ENCODE measurements around the gene TMOD1. TPM values are rescaled to one million over a fixed set of nuclear protein-coding genes. Genes with fewer than 3 reads are reported as not detected.
"Not testable (repeated sequence)": the region's sequence is repeated elsewhere in the genome, so short reads cannot be mapped to it uniquely, and the experiment has no call there.

Gene TMOD1
- total and polyA plus RNA-seq, 9 of the 15 experiments (the other 6 are each of a cell fraction or from before 2014, with no cell fraction given): 7.1 to 41.2 (median 14.2) TPM

DNA sequence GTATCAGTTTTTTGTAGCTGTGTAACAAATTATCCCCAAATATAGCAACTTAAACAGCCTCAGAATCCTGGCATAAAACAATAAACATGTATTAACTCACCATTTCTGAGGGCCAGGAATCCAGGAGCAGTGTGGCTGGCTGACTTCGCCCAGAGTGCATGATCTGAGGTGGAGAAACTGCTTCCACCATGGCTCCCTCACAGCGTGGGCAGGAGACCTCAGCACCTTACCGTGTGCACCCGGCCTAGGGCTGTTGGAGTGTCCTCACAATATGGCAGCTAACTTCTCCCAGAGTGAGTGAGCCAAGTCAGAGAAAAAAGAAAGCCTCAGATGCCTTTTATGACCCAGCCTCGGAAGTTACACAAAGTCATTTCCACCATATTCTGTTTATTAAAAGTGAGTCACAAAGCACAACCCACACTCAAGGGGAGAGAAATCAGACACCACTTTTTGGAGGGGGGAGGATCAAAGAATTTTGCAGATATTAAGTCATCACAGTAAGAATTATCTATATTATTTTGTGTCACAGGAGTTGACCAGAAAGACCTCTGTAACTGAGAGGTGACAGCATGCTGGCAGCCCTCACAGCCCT is 72.1 kb downstream of the TMOD1 start:
- H3K27ac ChIP-seq (ENCODE audit: extremely low read depth, low read depth, low read length): no peak overlapping the region
- no peaks in the 10 kb centered on the region for H3K27me3 ChIP-seq (ENCODE audit: control insufficient read depth in 2 of 2, insufficient read depth in 2 of 2, low read length in 2 of 2)
- H3K4me1 ChIP-seq (replicated peaks in 1 of 2; ENCODE audit: control insufficient read depth in 2 of 2, insufficient read depth in 2 of 2, low read length in 2 of 2): no peaks in the 10 kb centered on the region
- no peak overlapping the region for H3K9ac ChIP-seq (ENCODE audit: insufficient read depth in 1 of 2, low read depth in 2 of 2, low read length in 2 of 2)
- no peak for ATAC-seq
- H3K36me3 ChIP-seq (ENCODE audit: control insufficient read depth, insufficient read depth, low read length): peaks cover 50% of the 10 kb centered on the region
- DNase-seq (ENCODE audit: extremely low read depth in 1 of 4, low spot score in 3 of 4): no peak
- no TSS peak for BruUV-seq (replicated peaks)
- WGBS (ENCODE audit: insufficient coverage, low coverage, missing lambda C conversion rate): 98% methylated on average over 5 of the region's 5 CpGs
- no peak overlapping the region for H3K4me3 ChIP-seq
- ChIA-PET POLR2A (interaction anchor here (0.7 to 1.0 kb wide), 2 partner anchors 25 to 1883 kb away, joined by 3 read pairs; no protein-coding TSS in a partner anchor), CTCF (ENCODE audit: low intra/inter-chr PET ratio) (no interaction called here)
- no peaks in the 10 kb centered on the region for H3K79me2 ChIP-seq (ENCODE audit: control insufficient read depth, insufficient read depth, low read length)
- no peak for FAIRE-seq
- no peaks in the 10 kb centered on the region for H3K9me1 ChIP-seq (ENCODE audit: control insufficient read depth, insufficient read depth, low read length)
- H3K9me3 ChIP-seq (replicated peaks; ENCODE audit: control insufficient read depth, insufficient read depth, low read depth, low read length): no peaks in the 10 kb centered on the region
- intact Hi-C loops (cut with micrococcal nuclease) (no loop called here), in situ Hi-C loops (cut with MboI) (no loop called here)
- no peak overlapping the region for H3K4me2 ChIP-seq (ENCODE audit: insufficient read depth, low read length)
- no peak overlapping the region for H2AFZ ChIP-seq (ENCODE audit: low read depth, low read length)
- no peaks in the 10 kb centered on the region for H4K20me1 ChIP-seq (replicated peaks; ENCODE audit: control insufficient read depth, insufficient read depth, low read length)
- no peak for TF ChIP-seq SMAD3 (CRISPR knock-in tag; conservative IDR thresholded peaks at IDR 0.05)
- TF ChIP-seq ELF2 (CRISPR knock-in tag; IDR thresholded peaks at IDR 0.05): no peak
- no peak for TF ChIP-seq RBM22 (IDR thresholded peaks at IDR 0.05; ENCODE audit: low read depth, low read length, poor library complexity, severe bottlenecking)

GRCh38 chr9:97574101-97574571 is 72.7 kb downstream of the TMOD1 start:
- H4K20me1 ChIP-seq (replicated peaks; ENCODE audit: control insufficient read depth, insufficient read depth, low read length); H3K4me1 ChIP-seq (replicated peaks in 1 of 2; ENCODE audit: control insufficient read depth in 2 of 2, insufficient read depth in 2 of 2, low read length in 2 of 2); H3K79me2 ChIP-seq (ENCODE audit: control insufficient read depth, insufficient read depth, low read length); H2AFZ ChIP-seq (ENCODE audit: low read depth, low read length); ATAC-seq; in situ Hi-C loops (cut with MboI); H3K9me3 ChIP-seq (replicated peaks; ENCODE audit: control insufficient read depth, insufficient read depth, low read depth, low read length); DNase-seq (ENCODE audit: extremely low read depth in 1 of 4, low spot score in 3 of 4); CTCF ChIA-PET (ENCODE audit: low intra/inter-chr PET ratio); H3K9ac ChIP-seq (ENCODE audit: insufficient read depth in 1 of 2, low read depth in 2 of 2, low read length in 2 of 2); H3K4me2 ChIP-seq (ENCODE audit: insufficient read depth, low read length); H3K27me3 ChIP-seq (ENCODE audit: control insufficient read depth in 2 of 2, insufficient read depth in 2 of 2, low read length in 2 of 2); BruUV-seq (replicated peaks); FAIRE-seq; intact Hi-C loops (cut with micrococcal nuclease); H3K4me3 ChIP-seq; H3K9me1 ChIP-seq (ENCODE audit: control insufficient read depth, insufficient read depth, low read length); H3K27ac ChIP-seq (ENCODE audit: extremely low read depth, low read depth, low read length): not testable (repeated sequence)
- POLR2A ChIA-PET: interaction anchor here (0.6 to 1.6 kb wide), 2 partner anchors 26 to 71 kb away, joined by 3 to 6 read pairs; no protein-coding TSS in a partner anchor
- TF ChIP-seq POLR2G (IDR thresholded peaks at IDR 0.05; ENCODE audit: low read depth, low read length): 0 out of 2 replicates have a peak, but pooled peaks have one; percentile 36
- TF ChIP-seq, protein P1, sequence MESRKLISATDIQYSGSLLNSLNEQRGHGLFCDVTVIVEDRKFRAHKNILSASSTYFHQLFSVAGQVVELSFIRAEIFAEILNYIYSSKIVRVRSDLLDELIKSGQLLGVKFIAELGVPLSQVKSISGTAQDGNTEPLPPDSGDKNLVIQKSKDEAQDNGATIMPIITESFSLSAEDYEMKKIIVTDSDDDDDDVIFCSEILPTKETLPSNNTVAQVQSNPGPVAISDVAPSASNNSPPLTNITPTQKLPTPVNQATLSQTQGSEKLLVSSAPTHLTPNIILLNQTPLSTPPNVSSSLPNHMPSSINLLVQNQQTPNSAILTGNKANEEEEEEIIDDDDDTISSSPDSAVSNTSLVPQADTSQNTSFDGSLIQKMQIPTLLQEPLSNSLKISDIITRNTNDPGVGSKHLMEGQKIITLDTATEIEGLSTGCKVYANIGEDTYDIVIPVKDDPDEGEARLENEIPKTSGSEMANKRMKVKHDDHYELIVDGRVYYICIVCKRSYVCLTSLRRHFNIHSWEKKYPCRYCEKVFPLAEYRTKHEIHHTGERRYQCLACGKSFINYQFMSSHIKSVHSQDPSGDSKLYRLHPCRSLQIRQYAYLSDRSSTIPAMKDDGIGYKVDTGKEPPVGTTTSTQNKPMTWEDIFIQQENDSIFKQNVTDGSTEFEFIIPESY (CRISPR knock-in tag; IDR thresholded peaks at IDR 0.05): peak; percentile 55; the same call in 1 of the 2 replicates
- 100% methylated on average over 5 of the region's 47 CpGs for WGBS (ENCODE audit: insufficient coverage, low coverage, missing lambda C conversion rate)
- peaks cover 44% of the 10 kb centered on the region for H3K36me3 ChIP-seq (ENCODE audit: control insufficient read depth, insufficient read depth, low read length)

Data from K562 (cell line).